HepG2 (cell line): ENCODE data around the gene NRAP. TPM values are rescaled to one million over a fixed set of nuclear protein-coding genes. Genes with fewer than 3 reads are reported as not detected.
A peak's percentile ranks its signal among the peaks of the same experiment; 100 is the strongest.

Source experiments
- AGO2 ChIP-seq: fragments of 200-400 bp; formaldehyde crosslinking; optimal IDR thresholded peaks from 2 replicates; pipeline ENCODE3; 2017; ENCODE audit warnings: mild to moderate bottlenecking, low read depth, low read length, moderate library complexity
- AHR ChIP-seq: IDR thresholded peaks from 2 replicates; pipeline ENCODE4 v1.6.1; 2018; ENCODE audit warnings: missing genetic modification reagents, missing compliant biosample characterization
- ARID4A ChIP-seq: sonication (generic); formaldehyde crosslinking; IDR thresholded peaks from 2 replicates; pipeline ENCODE4 v1.5.0; 2020; ENCODE audit warnings: mild to moderate bottlenecking, missing genetic modification reagents, borderline replicate concordance
- CTCF ChIP-seq: sonication (generic); formaldehyde crosslinking; IDR thresholded peaks from 2 replicates; pipeline ENCODE4 v1.5.0; 2020; ENCODE audit warnings: mild to moderate bottlenecking, missing genetic modification reagents, moderate library complexity
- FOXJ3 ChIP-seq: sonication (generic); formaldehyde crosslinking; IDR thresholded peaks from 2 replicates; pipeline ENCODE4 v1.4.0; 2020; ENCODE audit warnings: missing genetic modification reagents, mild to moderate bottlenecking, borderline replicate concordance
- HNF4G ChIP-seq, 2 experiments: sonication (generic) in 1 of 2; formaldehyde crosslinking in 1 of 2; IDR thresholded peaks; 2 replicates each; pipeline versions ENCODE4 v1.4.0 to v1.6.1; 2011 to 2020; ENCODE audit warnings: borderline replicate concordance in 2 of 2, low read depth in 2 of 2, mild to moderate bottlenecking in 2 of 2, low read length in 1 of 2, missing genetic modification reagents in 1 of 2, moderate library complexity in 1 of 2
- NONO ChIP-seq, 2 experiments: fragments of 450-650 bp in 1 of 2; sonication (generic) in 1 of 2; formaldehyde crosslinking in 1 of 2; IDR thresholded peaks in 1 of 2; conservative IDR thresholded peaks in 1 of 2; 2 replicates each; pipeline versions ENCODE4 v1.6.1 to v1.8.0; 2017 to 2022; ENCODE audit warnings: mild to moderate bottlenecking in 1 of 2, missing genetic modification reagents in 1 of 2, moderate library complexity in 1 of 2
- ZFP36L2 ChIP-seq: sonication (generic); formaldehyde crosslinking; IDR thresholded peaks from 2 replicates; pipeline ENCODE4 v1.4.0; 2020; ENCODE audit warnings: missing genetic modification reagents
- ZNF318 ChIP-seq: sonication (generic); formaldehyde crosslinking; IDR thresholded peaks from 2 replicates; pipeline ENCODE4 v1.4.0; 2020; ENCODE audit warnings: mild to moderate bottlenecking, missing genetic modification reagents
- ZNF326 ChIP-seq: sonication (generic); formaldehyde crosslinking; IDR thresholded peaks from 2 replicates; pipeline ENCODE4 v1.4.0; 2020; ENCODE audit warnings: missing genetic modification reagents, borderline replicate concordance
- ZNF776 ChIP-seq: sonication (generic); formaldehyde crosslinking; IDR thresholded peaks from 2 replicates; pipeline ENCODE4 v1.4.0; 2020; ENCODE audit warnings: mild to moderate bottlenecking, missing genetic modification reagents
- ZNF781 ChIP-seq: sonication (generic); formaldehyde crosslinking; IDR thresholded peaks from 2 replicates; pipeline ENCODE4 v1.5.1; 2020; ENCODE audit warnings: borderline replicate concordance, mild to moderate bottlenecking, missing genetic modification reagents; ENCODE audit errors: not compliant biosample characterization
- polyA plus RNA-seq, 8 experiments: library from polyadenylated mRNA; depleted of rRNA in 3 of 8; stranded (reverse) in 7 of 8; unstranded in 1 of 8; fragments of >200 nt; fragmentation: Illumina TruSeq in 4 of 8; extraction: Trizol in 4 of 8; gene quantifications; 2 replicates each; pipeline versions ENCODE4 v1.2.1 to v1.2.3, GENCODE V29; 2011 to 2016; ENCODE audit warnings: low read depth in 4 of 8, missing spikeins in 1 of 8, mixed read lengths in 1 of 8; ENCODE audit not compliant: insufficient read depth in 1 of 8
- total RNA-seq, 5 experiments: library from RNA; depleted of rRNA; stranded (reverse); fragments of >200 nt; fragmentation: Illumina TruSeq; extraction: Trizol; gene quantifications; 2 replicates each; pipeline ENCODE4 v1.2.3, GENCODE V29; 2016; ENCODE audit warnings: low read depth in 1 of 5

Gene NRAP
- total and polyA plus RNA-seq, 2 of the 13 experiments (the other 11 are each of a cell fraction or from before 2014, with no cell fraction given) = not detected

GRCh38 chr10:113679463-113680189 is 15.8 kb upstream of the NRAP start, which contains the start of gene CASP7 (continued):
- TF ChIP-seq ZNF318 (CRISPR knock-in tag) (no peak), ZNF776 (peak; percentile 84), CTCF (CRISPR knock-in tag) (peak; percentile 84), HNF4G (IDR thresholded peaks at IDR 0.05; ENCODE audit: borderline replicate concordance, low read depth, low read length) (no peak), HNF4G (CRISPR knock-in tag; IDR thresholded peaks at IDR 0.05; ENCODE audit: borderline replicate concordance, low read depth) (0 out of 2 replicates have a peak, but pooled peaks have one; percentile 16), NONO (IDR thresholded peaks at IDR 0.05) (no peak), NONO (CRISPR knock-in tag; conservative IDR thresholded peaks at IDR 0.05) (no peak), FOXJ3 (CRISPR knock-in tag) (no peak), ZFP36L2 (CRISPR knock-in tag) (no peak), AHR (no peak), ARID4A (CRISPR knock-in tag) (peak; percentile 57; the same call in 1 of the 2 replicates), ZNF326 (CRISPR knock-in tag) (no peak), AGO2 (peak; percentile 39), ZNF781 (peak; percentile 15)
